Central memory CD8-positive, alpha-beta T cell (primary cell): ENCODE measurements around the gene KCNMA1.

Experiments
- ATAC-seq: fragments of 150-1000 bp; cut with Tn5 transposase; replicated peaks from 2 replicates; pipeline ENCODE4 v1.10.0; 2022; ENCODE audit warnings: mild to moderate bottlenecking, moderate FRiP score, moderate number of reproducible peaks; ENCODE audit not compliant: poor library complexity, severe bottlenecking; ENCODE audit errors: extremely low read depth
- DNase-seq, 2 donors: peaks; one replicate each; pipeline ENCODE4 v3.0.0; 2021; ENCODE audit warnings: low spot score in 2 of 2
- H3K27ac Mint-ChIP-seq: one replicate; pipeline ENCODE4 v1.8.0; 2022; ENCODE audit warnings: low read depth, mild to moderate bottlenecking, moderate library complexity, mixed read lengths
- H3K27me3 Mint-ChIP-seq: one replicate; pipeline ENCODE4 v1.8.0; 2022; ENCODE audit warnings: mixed read lengths
- H3K36me3 Mint-ChIP-seq: one replicate; pipeline ENCODE4 v1.8.0; 2022; ENCODE audit warnings: mild to moderate bottlenecking, moderate library complexity, mixed read lengths; ENCODE audit not compliant: insufficient read depth
- H3K4me1 Mint-ChIP-seq: one replicate; pipeline ENCODE4 v1.8.0; 2022; ENCODE audit warnings: mixed read lengths
- H3K4me3 Mint-ChIP-seq: one replicate; pipeline ENCODE4 v1.8.0; 2022; ENCODE audit warnings: mild to moderate bottlenecking, moderate library complexity, mixed read lengths
- H3K9me3 Mint-ChIP-seq: one replicate; pipeline ENCODE4 v1.8.0; 2022; ENCODE audit warnings: mixed read lengths

KCNMA1 gene

GRCh38 chr10:77564731-77565589 is 72.6 kb downstream of the KCNMA1 start:
- DNase-seq, result no peak
- no peaks in the 10 kb centered on the region for H3K36me3 Mint-ChIP-seq

GRCh38 chr10:77563638-77564270 is 73.9 kb downstream of the KCNMA1 start:
- Mint-ChIP-seq H3K4me3 (no peak overlapping the region), H3K27me3 (peaks cover 71% of the 10 kb centered on the region), H3K4me1 (no peaks in the 10 kb centered on the region), H3K36me3 (no peaks in the 10 kb centered on the region), H3K9me3 (no peaks in the 10 kb centered on the region), H3K27ac (no peak overlapping the region)
- no peak for ATAC-seq
- DNase-seq, result no peak

More at GRCh38 chr10:77564731-77565589, 72.6 kb downstream of the KCNMA1 start:
- Mint-ChIP-seq H3K9me3 (no peaks in the 10 kb centered on the region), H3K4me3 (no peak overlapping the region), H3K4me1 (no peaks in the 10 kb centered on the region), H3K27me3 (peaks cover 71% of the 10 kb centered on the region), H3K27ac (no peak overlapping the region)
- ATAC-seq, result no peak

GRCh38 chr10:77562742-77563141 is 74.9 kb downstream of the KCNMA1 start:
- H3K9me3 Mint-ChIP-seq, result no peaks in the 10 kb centered on the region
- no peaks in the 10 kb centered on the region for H3K36me3 Mint-ChIP-seq
- H3K27me3 Mint-ChIP-seq, result peaks cover 71% of the 10 kb centered on the region
- ATAC-seq, result no peak
- no peak overlapping the region for H3K27ac Mint-ChIP-seq
- H3K4me1 Mint-ChIP-seq, result no peaks in the 10 kb centered on the region
- DNase-seq, result no peak
- no peak overlapping the region for H3K4me3 Mint-ChIP-seq

- ATAC-seq, result no peak
- H3K27ac Mint-ChIP-seq, result no peak overlapping the region
Measured at GRCh38 chr10:77561991-77562390, 75.6 kb downstream of the KCNMA1 start.

GRCh38 chr10:77560471-77560870 is 77.1 kb downstream of the KCNMA1 start:
- Mint-ChIP-seq H3K4me1 (no peaks in the 10 kb centered on the region), H3K27me3 (peaks cover 51% of the 10 kb centered on the region), H3K36me3 (no peaks in the 10 kb centered on the region), H3K9me3 (no peaks in the 10 kb centered on the region), H3K27ac (no peak overlapping the region), H3K4me3 (no peak overlapping the region)
- DNase-seq, result no peak
- ATAC-seq, result no peak

More at GRCh38 chr10:77561991-77562390, 75.6 kb downstream of the KCNMA1 start:
- no peak overlapping the region for H3K4me3 Mint-ChIP-seq
- no peaks in the 10 kb centered on the region for H3K36me3 Mint-ChIP-seq
- H3K9me3 Mint-ChIP-seq, result no peaks in the 10 kb centered on the region
- no peaks in the 10 kb centered on the region for H3K4me1 Mint-ChIP-seq
- peaks cover 66% of the 10 kb centered on the region for H3K27me3 Mint-ChIP-seq
- DNase-seq, result no peak

GRCh38 chr10:77560052-77560451 is 77.6 kb downstream of the KCNMA1 start:
- no peak overlapping the region for H3K27ac Mint-ChIP-seq
- H3K27me3 Mint-ChIP-seq, result peaks cover 48% of the 10 kb centered on the region
- ATAC-seq (no peak), DNase-seq (no peak)
- H3K9me3 Mint-ChIP-seq, result no peaks in the 10 kb centered on the region
- no peaks in the 10 kb centered on the region for H3K4me1 Mint-ChIP-seq
- H3K4me3 Mint-ChIP-seq, result no peak overlapping the region
- no peaks in the 10 kb centered on the region for H3K36me3 Mint-ChIP-seq

GRCh38 chr10:77556990-77557601 is 80.5 kb downstream of the KCNMA1 start:
- ATAC-seq (no peak), DNase-seq (no peak)
- Mint-ChIP-seq H3K9me3 (no peaks in the 10 kb centered on the region), H3K36me3 (no peaks in the 10 kb centered on the region), H3K4me1 (no peaks in the 10 kb centered on the region), H3K27ac (no peak overlapping the region), H3K27me3 (peaks cover 18% of the 10 kb centered on the region), H3K4me3 (no peak overlapping the region)

- Mint-ChIP-seq H3K4me3 (no peak overlapping the region), H3K27me3 (peaks cover 4% of the 10 kb centered on the region), H3K27ac (no peak overlapping the region), H3K4me1 (no peaks in the 10 kb centered on the region), H3K9me3 (no peaks in the 10 kb centered on the region), H3K36me3 (no peaks in the 10 kb centered on the region)
- DNase-seq (no peak), ATAC-seq (no peak)
Measured at GRCh38 chr10:77555591-77556212, 81.9 kb downstream of the KCNMA1 start.

GRCh38 chr10:77554996-77555397 is 82.6 kb downstream of the KCNMA1 start:
- no peak for ATAC-seq
- no peak overlapping the region for H3K4me3 Mint-ChIP-seq
- DNase-seq, result no peak
- H3K4me1 Mint-ChIP-seq, result no peaks in the 10 kb centered on the region
- no peaks in the 10 kb centered on the region for H3K9me3 Mint-ChIP-seq
- H3K27ac Mint-ChIP-seq, result no peak overlapping the region
- no peaks in the 10 kb centered on the region for H3K36me3 Mint-ChIP-seq
- H3K27me3 Mint-ChIP-seq, result no peaks in the 10 kb centered on the region

GRCh38 chr10:77553966-77554365 is 83.6 kb downstream of the KCNMA1 start:
- H3K36me3 Mint-ChIP-seq, result no peaks in the 10 kb centered on the region
- DNase-seq, result no peak
- H3K27ac Mint-ChIP-seq, result no peak overlapping the region
- no peaks in the 10 kb centered on the region for H3K4me1 Mint-ChIP-seq
- ATAC-seq, result no peak
- H3K4me3 Mint-ChIP-seq, result no peak overlapping the region
- no peaks in the 10 kb centered on the region for H3K27me3 Mint-ChIP-seq
- H3K9me3 Mint-ChIP-seq, result no peaks in the 10 kb centered on the region

- ATAC-seq, result no peak
- Mint-ChIP-seq H3K27ac (no peak overlapping the region), H3K4me1 (no peaks in the 10 kb centered on the region), H3K4me3 (no peak overlapping the region), H3K27me3 (no peaks in the 10 kb centered on the region), H3K9me3 (no peaks in the 10 kb centered on the region), H3K36me3 (no peaks in the 10 kb centered on the region)
- no peak for DNase-seq
Measured at GRCh38 chr10:77553311-77553710, 84.3 kb downstream of the KCNMA1 start.

- Mint-ChIP-seq H3K36me3 (no peaks in the 10 kb centered on the region), H3K4me3 (no peak overlapping the region), H3K4me1 (no peaks in the 10 kb centered on the region), H3K27me3 (peaks cover under 1% of the 10 kb centered on the region), H3K9me3 (no peaks in the 10 kb centered on the region), H3K27ac (no peak overlapping the region)
- DNase-seq, result no peak
- ATAC-seq, result no peak
Measured at GRCh38 chr10:77552252-77552651, 85.4 kb downstream of the KCNMA1 start.
